Activated T-cell treated with anti-CD3 and anti-CD28 coated beads for 1 hour (primary cell): ENCODE data around the gene GALNT2.

Source experiments
- DNase-seq: peaks from one replicate; pipeline ENCODE4 v3.0.0-alpha.2; 2020; ENCODE audit warnings: low read depth

Gene GALNT2

GRCh38 chr1:230112782-230113181 is 45.7 kb downstream of the GALNT2 start:
- no peak for DNase-seq

GRCh38 chr1:230113235-230113592 is 46.2 kb downstream of the GALNT2 start:
- no peak for DNase-seq

- no peak for DNase-seq
These were observed 46.7 kb downstream of the GALNT2 start for GRCh38 chr1:230113593-230114236.

- DNase-seq, result no peak
These were observed 47.2 kb downstream of the GALNT2 start for GRCh38 chr1:230114237-230114651.

- no peak for DNase-seq
These were observed 50.7 kb downstream of the GALNT2 start for GRCh38 chr1:230117694-230118093.

- DNase-seq, result no peak
These were observed 52.3 kb downstream of the GALNT2 start for GRCh38 chr1:230119340-230119739.

- no peak for DNase-seq
These were observed 53.4 kb downstream of the GALNT2 start for GRCh38 chr1:230120289-230120920.

- DNase-seq, result no peak
These were observed 53.9 kb downstream of the GALNT2 start for GRCh38 chr1:230120921-230121381.

GRCh38 chr1:230121950-230122349 is 54.9 kb downstream of the GALNT2 start:
- DNase-seq, result no peak

- no peak for DNase-seq
These were observed 55.6 kb downstream of the GALNT2 start for GRCh38 chr1:230122366-230123279.

GRCh38 chr1:230123280-230124185 is 56.5 kb downstream of the GALNT2 start:
- DNase-seq, result no peak

- DNase-seq, result no peak
These were observed 57.4 kb downstream of the GALNT2 start for GRCh38 chr1:230124186-230125128.

- no peak for DNase-seq
These were observed 58.1 kb downstream of the GALNT2 start for GRCh38 chr1:230125141-230125540.

- no peak for DNase-seq
These were observed 58.8 kb downstream of the GALNT2 start for GRCh38 chr1:230125640-230126528.

GRCh38 chr1:230126529-230127104 is 59.6 kb downstream of the GALNT2 start:
- DNase-seq, result no peak

GRCh38 chr1:230127105-230128054 is 60.3 kb downstream of the GALNT2 start:
- no peak for DNase-seq

- no peak for DNase-seq
These were observed 61.7 kb downstream of the GALNT2 start for GRCh38 chr1:230128569-230129285.
